Ureter (tissue), 1 donor: ENCODE results near the gene PTPRJ. TPM values are rescaled to one million over a fixed set of nuclear protein-coding genes. Genes with fewer than 3 reads are reported as not detected.
A peak's percentile ranks its signal among the peaks of the same experiment; 100 is the strongest.
"Not testable (repeated sequence)": the region's sequence is repeated elsewhere in the genome, so short reads cannot be mapped to it uniquely, and the experiment has no call there.

Experiments used
- DNase-seq: peaks from one replicate; pipeline ENCODE4 v3.0.0-alpha.2; 2020; ENCODE audit warnings: low spot score
- total RNA-seq: library from RNA; stranded (reverse); gene quantifications from one replicate; pipeline ENCODE4 v1.2.4, GENCODE V29; 2023
- donor health status: DM: yes; HTN: yes; CAD: no.

PTPRJ gene
- total RNA-seq, 1 donor from 2014 or later, result 18.0 TPM

DNA sequence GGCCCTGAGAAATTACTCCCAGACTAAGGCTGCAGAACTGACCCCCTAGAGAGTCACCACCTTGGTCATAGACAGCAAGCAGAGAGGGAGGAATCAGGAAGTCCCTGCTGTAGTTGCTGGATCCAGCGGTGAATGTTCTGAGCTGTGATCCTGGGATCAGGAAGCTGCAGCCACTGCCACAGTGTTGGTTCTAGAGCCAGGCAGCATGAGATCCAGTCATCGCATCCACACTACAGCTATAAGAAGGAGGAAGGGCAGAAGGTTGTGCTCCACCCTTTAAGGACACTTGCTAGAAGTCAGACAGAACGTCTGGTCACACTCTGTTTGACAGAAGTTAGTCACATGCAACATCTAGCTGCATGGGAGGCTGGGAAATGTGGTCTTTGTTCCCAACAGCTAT, 131.5 kb downstream of the PTPRJ start:
- peak; percentile 12 for DNase-seq

DNA sequence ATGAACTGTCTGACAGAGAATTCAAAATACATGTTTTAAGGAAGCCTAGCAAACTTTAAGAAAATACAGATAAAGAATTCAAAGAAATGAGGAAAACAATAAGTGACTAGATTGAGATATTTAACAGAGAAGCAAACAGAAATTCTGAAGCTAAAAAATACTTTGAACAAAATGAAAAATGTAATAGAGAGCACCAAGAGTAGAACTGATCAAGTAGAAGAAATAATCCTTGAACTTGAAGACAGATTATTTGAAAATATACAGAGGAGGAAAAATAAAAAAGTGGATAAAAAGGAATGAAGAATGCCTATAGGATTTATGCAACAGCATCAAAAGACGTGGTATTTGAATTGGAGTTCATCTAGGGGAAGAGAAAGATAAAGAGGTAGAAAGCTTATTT, 134.4 kb downstream of the PTPRJ start:
- no peak for DNase-seq

DNA sequence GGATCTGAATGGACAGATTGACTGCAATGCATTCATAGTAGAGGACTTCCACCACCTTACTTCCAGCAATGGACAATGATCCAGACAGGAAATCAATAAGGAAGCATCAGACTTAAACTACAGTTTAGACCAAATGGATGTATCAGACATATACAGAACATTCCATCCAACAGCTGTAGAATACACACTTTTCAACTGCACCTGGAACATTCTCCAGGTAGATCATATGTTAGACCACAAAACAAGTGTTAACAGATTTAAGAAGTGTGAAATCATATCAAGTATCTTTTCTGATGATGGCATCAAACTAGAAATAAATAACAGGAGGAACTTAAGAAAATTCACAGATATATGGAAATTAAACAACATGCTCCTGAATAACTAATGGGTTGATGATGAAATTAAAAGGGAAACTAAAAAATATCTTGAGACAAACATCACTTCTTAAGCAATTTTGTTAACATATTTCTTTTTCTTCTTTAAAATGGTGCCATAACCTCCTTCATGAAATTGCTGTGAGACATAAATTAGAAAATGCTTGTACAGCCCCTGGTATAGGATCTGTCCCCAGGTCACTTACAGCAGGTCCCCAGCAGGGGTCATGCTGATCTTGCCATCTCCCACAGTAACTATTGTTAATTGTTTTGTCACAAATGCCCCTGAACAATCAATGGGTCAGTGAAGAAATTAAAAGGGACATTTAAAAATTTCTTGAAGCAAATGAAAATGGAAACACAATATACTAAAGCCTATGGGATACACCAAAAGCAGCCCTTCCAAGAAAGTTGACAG, 136.3 kb downstream of the PTPRJ start:
- peak; percentile 19 for DNase-seq

DNA sequence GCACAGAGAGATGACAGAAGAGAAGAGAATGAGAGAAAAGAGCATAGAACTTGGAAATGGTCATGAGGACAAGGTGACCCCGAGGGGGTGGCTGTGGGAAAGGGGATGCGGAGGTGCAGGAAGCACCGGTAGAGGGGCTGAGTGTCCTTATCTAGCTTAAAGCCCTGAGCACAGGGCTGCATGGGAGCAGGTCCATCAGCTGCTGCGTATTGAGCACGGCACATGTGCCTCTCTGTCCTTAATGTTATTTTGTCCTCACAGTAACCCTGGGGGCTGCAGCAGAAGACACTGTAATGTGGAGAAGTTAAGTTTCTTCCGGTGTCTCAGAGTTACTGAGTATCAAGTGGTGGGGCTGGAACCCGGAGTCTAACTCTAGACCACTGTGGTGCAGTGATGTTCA, 141.9 kb downstream of the PTPRJ start:
- DNase-seq, result peak; percentile 15

DNA sequence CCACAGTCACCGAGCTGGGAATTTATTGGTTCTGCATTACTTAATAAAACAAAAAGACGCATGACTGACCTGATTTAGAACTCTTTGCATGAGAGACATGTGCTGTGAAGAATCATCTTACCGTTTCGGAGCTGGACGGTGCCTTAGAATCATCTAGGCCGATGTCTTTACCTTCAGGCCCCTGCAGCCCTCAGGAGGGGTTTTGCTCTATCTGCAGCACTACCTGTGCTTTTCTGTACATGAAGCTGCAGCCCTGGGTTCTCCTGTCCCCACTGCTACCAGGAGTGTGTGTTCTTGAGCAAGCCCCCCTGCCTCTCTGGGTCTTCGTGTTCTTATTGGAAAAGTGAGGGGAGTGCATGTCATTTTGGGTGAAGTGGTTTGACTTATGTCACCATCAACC, 142.3 kb downstream of the PTPRJ start:
- DNase-seq, result peak; percentile 8

DNA sequence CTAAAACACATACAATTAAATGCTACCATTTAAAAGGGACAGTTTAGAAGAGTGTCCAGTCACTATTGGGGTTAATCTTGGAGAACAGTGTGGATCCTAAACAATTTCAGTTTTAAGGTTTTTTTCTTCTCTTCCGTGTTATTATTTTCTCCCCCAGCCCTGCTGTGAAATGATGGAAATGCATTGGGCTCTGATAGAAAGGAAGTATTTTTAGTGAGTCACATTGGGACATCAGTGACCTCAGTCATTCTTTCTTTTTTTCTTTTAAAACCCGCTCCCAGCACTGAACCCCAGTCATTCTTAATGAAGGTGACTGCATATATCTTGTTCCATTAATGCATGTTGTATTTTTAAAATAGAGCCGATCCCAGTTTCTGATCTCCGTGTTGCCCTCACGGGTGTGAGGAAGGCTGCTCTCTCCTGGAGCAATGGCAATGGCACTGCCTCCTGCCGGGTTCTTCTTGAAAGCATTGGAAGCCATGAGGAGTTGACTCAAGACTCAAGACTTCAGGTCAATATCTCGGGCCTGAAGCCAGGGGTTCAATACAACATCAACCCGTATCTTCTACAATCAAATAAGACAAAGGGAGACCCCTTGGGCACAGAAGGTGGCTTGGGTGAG, 143.0 kb downstream of the PTPRJ start:
- no peak for DNase-seq

DNA sequence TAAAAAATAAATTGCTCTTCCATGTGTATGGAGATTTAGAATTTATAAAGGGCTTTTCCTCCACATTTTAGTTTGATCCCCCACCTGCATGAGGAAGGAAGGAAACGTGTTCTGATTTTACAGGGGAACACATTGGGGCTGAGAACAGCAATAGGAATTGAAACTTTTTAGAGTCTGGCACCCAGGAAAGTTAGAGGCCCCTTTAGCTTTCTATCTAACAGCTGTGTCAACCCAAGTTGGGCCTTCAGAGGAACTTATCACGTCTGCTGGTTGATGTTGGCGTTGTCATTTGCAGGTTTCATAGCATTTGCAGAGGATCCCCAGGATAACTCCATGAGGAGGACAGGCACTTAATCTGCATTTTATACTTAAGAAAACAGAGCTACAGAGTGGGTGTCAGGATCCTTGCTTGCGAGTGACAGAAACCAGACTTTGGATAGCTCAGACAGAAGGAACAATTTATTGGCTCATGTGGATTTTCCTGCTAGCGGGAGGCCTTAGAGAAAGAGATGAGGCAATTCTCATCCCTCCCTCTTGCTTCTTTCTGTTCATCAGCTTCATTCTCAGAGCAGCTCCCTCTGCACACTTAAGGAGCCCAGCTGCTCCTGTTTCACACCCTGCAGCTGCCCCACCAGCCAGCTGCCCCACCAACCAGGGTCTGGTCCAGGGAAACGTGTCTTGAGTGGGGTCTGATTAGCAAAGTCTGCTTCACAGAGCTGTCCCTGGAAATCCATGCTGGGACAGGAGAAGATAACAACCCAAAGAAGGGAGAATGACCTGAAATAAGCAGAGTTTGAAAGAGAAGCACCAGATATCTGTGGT, 143.8 kb downstream of the PTPRJ start:
- DNase-seq, result no peak

DNA sequence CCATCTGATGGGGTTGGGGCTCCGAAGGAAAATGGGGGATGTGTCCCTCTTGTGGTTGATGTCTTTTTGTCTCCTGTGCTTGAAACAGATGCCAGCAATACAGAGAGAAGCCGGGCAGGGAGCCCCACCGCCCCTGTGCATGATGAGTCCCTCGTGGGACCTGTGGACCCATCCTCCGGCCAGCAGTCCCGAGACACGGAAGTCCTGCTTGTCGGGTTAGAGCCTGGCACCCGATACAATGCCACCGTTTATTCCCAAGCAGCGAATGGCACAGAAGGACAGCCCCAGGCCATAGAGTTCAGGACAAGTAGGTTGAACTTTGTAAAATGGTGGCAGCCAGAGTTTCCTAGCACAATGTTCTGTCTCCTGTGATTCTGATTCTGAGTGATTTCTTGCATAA, 144.5 kb downstream of the PTPRJ start:
- DNase-seq, result no peak

DNA sequence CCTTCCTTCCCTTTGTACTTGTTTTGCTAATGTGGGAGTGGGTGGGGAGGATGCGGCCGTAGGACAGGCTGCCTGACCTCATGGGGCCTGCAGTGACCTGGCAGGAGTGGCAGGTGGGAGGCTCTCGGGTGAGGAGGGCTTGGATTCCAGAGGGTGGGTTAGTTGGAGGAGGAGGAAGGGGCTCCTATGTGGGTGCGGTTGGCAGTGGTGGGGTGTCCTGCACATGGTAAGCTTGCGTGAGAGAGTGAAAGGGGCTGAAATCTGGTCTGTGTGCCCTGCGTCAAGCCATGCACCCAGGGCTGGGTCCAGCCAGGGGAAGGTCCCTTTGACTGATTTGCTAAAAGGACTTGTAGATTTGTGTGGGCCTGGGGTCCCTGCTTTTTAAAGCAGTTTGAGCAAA, 145.5 kb downstream of the PTPRJ start:
- DNase-seq, result no peak

DNA sequence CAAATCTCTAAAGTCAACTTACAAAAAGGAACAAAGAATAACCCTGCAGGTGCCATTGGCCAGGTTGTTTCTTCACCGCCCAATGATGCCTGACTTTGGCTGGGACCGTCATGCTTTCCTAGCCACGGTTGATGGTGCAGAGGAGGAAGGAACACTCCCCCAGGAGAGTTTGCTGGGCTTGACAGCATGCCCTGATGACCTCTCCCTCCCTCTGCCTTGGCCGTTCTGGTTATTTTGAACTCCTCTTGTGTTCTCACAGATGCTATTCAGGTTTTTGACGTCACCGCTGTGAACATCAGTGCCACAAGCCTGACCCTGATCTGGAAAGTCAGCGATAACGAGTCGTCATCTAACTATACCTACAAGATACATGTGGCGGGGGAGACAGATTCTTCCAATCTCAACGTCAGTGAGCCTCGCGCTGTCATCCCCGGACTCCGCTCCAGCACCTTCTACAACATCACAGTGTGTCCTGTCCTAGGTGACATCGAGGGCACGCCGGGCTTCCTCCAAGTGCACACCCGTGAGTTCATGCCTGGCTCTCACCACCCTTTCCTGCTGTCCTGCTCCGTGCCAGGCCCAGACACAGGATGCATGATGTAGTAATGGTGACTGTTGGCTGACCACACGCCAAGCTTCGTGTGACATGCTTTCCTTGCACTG, 147.3 kb downstream of the PTPRJ start:
- DNase-seq, result no peak

DNA sequence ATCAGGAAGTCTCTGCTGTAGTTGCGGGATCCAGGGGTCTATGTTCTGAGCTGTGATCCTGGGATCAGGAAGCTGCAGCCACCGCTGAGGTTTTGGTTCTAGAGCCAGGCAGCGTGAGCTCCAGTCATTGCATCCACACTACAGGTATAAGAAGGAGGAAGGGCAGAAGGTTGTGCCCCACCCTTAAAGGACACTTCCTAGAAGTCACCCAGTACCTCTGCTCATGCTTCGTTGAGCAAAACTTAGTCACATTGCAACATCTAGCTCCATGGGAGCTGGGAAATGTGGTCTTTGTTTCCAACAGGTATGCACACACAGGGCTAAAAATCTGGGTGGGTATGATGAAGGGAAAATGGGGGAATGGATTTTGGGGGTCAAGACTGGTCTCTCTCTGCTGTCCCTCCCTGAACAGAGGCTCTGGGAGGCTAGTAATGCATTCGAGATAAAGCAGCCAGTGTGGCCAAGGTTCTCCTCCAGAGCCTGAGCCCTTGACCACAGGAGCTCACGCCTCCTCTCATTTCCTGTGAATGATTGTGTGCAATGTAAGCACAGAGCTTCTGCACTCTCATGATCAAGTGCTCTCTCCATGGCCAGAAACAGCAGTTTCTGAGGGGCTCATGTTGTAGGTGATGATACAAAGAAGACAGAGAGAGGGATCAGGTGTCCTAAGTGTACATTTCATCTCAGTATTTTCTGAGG, 149.5 kb downstream of the PTPRJ start:
- no peak for DNase-seq

DNA sequence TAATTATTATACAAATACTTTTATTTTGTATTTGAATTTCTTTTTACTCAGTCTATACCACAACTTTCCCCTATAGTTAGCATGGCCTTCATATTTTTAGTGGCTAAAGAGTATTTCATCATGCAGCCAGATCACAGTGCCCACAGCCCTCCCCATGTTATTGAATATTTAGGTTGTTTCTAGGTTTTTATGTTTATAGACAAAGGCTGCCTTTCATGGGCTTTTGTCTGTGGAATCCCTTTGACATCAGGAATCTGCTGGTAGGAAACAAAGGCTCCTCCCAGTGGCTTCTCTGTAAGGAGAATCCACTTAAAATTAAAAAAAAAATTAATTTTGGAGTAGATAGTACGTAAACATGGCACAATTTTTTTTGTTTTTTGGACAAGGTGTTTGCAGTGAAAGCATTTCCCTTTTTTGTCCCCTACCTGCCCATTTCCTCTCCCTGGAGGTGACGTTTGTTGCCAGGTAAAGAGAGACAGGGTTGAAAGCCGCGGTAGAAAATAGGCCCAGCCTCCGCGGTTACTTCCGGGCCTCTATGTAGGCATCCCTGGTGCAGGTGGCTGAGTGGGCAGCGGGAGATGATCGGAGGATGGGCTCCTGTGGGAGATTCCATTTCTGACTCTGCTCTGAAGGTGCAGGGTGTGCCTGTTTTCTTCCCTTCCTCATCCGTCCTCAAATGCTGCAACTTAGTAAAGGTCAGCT, 154.0 kb downstream of the PTPRJ start:
- no peak for DNase-seq

DNA sequence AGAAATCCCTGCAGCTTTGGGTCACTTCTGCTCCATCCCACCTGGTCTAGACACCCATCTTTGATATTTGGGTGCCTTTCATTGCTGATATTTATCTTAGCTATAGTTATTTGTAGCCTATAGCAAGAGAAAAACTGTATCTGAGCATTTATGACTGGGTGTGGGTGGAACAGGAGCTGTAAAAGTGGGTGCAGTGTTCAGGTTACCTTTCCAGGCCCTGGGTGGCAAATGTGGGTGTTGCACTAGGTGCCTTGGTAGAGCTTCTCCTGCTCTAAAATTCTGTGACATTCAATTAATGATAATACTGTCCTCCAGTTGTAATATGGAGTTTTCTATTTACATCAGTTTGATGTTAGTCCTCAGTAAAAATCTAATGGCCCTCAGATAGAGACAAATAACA, 157.9 kb downstream of the PTPRJ start:
- no peak for DNase-seq

DNA sequence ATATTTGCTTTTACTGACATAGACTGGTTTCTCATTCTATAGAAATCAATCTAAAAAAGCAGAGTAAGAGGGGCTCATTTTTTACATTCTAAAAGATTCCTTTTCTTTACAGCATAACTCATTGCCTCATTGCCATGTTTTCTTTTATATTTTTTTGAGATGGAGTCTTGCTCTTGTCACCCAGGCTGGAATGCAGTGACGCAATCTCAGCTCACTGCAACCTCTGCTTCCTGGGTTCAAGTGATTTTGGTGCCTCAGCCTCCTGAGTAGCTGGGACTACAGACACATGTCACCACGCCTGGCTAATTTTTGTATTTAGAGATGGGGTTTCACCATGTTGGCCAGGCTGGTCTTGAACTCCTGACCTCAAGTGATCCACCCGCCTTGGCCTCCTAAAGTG, 159.5 kb downstream of the PTPRJ start:
- DNase-seq, result not testable (repeated sequence)

DNA sequence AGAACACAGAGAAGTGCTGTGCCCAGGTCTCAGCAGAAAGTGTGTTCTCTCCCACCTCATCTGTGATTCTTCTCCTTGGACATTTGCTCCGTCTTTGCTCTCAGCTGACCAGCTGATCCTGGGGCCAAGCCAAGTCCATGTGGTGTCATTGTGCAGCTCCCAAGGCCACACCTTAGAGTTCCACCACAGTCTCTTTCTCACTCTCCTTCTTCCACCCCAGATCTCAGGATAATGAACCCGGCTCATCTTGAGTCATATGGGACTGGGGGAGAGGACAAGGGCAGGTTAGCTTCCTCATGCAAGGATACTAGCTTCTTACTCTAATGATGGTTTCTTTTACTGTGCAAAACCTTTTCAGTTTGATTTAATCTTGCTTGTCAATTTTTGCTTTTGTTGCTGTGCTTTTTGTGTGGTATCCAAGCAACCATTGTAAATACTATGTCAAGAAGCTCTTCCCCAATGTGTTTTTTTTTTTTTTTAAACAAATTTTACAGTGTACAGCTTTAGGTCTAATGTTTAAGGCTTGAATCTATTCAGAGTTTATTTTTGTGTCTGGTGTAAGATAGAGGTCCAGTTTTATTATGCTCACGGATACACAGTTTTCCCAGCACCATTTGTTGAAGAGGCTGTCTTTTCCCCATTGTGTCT, 161.2 kb downstream of the PTPRJ start:
- DNase-seq, result no peak

DNA sequence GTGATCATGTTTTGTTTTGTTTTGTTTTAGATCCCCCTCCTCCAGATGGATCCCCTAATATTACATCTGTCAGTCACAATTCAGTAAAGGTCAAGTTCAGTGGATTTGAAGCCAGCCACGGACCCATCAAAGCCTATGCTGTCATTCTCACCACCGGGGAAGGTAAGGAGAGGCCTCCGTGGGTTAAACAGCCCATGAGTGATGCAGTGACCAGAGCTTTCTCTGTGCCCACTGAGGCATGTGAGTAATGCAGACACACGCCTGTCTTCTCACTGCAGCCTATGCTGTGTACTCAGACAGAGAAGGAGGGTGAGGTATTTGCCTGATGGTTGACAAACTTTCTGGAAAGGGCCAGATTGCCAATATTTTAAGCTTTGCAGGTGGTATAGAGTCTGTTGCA, 162.5 kb downstream of the PTPRJ start:
- no peak for DNase-seq

DNA sequence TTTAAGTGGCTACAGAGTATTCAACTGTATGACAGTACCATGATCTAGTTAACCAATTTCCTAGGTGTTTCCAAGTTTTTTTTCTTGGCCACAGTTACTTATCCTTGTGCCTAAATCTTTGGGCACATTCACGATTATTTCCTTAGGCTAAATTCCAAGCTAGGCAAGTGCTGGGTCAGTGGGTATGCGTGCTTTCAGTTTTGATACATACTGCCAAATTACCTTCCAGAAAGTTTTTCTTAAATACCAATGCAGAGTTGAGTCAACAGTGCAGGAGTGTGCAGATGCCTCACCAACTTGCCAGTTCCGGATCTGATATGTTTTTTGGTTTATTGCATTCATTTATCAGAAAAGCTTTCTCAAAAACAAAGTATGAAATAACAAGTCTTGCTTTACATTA, 168.4 kb downstream of the PTPRJ start:
- DNase-seq, result no peak

DNA sequence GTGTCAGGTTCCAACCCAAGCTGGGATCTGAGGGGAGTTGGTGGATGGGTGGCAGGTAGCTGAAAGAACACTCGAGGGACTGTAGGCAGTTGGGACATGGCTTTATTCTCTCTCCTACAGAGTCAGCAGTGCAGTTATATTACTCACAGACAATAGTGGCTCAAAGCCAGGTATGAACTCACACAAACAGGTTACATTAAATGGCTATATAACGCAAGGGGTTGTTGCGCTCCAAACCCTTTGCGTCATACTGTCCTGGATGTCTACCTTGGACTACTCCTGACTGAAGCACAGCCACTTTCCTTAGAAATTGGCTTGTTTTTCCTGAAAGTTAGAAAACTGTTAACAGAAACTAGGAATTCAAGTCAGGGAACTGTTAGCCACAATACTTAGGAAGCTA, 169.9 kb downstream of the PTPRJ start:
- DNase-seq, result no peak

DNA sequence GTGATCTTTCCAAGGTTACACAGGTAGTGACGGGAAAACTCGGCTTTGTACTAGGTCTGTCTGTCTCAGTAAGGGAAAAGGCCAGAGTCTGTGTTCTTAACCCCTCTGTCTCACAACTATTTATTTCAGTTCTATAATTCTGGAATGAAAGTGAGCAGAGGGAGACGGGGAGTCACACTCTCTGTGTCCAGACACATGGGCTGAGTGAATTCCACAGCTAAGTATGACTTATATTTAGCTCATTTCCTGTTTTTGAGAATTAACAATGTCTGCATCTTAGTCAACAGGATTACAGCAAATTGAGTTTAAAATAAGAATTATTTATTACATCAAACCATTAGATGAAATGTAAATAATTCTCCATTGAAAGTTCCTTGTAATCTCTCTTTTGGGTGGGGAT, 173.8 kb downstream of the PTPRJ start:
- DNase-seq, result no peak
